IMR-90 (cell line): Measurements from ENCODE around the gene CGNL1. TPM values are rescaled to one million over a fixed set of nuclear protein-coding genes. Genes with fewer than 3 reads are reported as not detected.

Experiments used
- ATAC-seq: fragments of 200-7000 bp; cut with Tn5 transposase; 2 replicates; pipeline ENCODE4 v1.9.1; 2020; ENCODE audit warnings: low read depth, mild to moderate bottlenecking, moderate library complexity
- BruUV-seq: library from RNA; stranded (reverse); fragments of 400-500 nt; replicated peaks from 2 replicates; lab custom pipeline; 2021; lab: Mats Ljungman, UMichigan
- CTCF ChIA-PET: fragments of 300-600 bp; formaldehyde crosslinking; extraction: SDS; loops from one replicate; lab custom pipeline; 2021; ENCODE audit warnings: antibody characterized with exemption; lab: Yijun Ruan, JAX
- POLR2A ChIA-PET: fragments of 300-600 bp; sonication (Branson Sonifier 250); formaldehyde crosslinking; loops from one replicate; lab custom pipeline; 2022; ENCODE audit warnings: antibody characterized with exemption; ENCODE audit not compliant: unreplicated experiment; lab: Charles Lee
- DNase-seq: peaks from one replicate; pipeline ENCODE4 v3.0.0; 2013
- H2AFZ ChIP-seq: replicated peaks from 2 replicates; pipeline ENCODE3; 2013; ENCODE audit warnings: low read length, mild to moderate bottlenecking; ENCODE audit not compliant: poor library complexity
- H2AK5ac ChIP-seq: 2 replicates; pipeline ENCODE4 v1.6.1; 2013; ENCODE audit warnings: low read depth, low read length, inconsistent platforms
- H2AK9ac ChIP-seq: replicated peaks from 2 replicates; pipeline ENCODE3; 2013; ENCODE audit warnings: mild to moderate bottlenecking, low read depth, low read length, moderate library complexity; ENCODE audit not compliant: poor library complexity
- H2BK120ac ChIP-seq: 2 replicates; pipeline ENCODE4 v1.6.1; 2013; ENCODE audit warnings: low read depth, low read length, inconsistent platforms
- H2BK15ac ChIP-seq: 3 replicates; pipeline ENCODE4 v1.6.1; 2013; ENCODE audit warnings: low read depth, low read length, inconsistent platforms
- H2BK20ac ChIP-seq: 2 replicates; pipeline ENCODE4 v1.6.1; 2013; ENCODE audit warnings: low read depth, mild to moderate bottlenecking, inconsistent platforms, low read length, moderate library complexity
- H2BK5ac ChIP-seq: 2 replicates; pipeline ENCODE4 v1.6.1; 2013; ENCODE audit warnings: mild to moderate bottlenecking, low read depth, low read length, inconsistent platforms; ENCODE audit not compliant: poor library complexity, severe bottlenecking
- H3K14ac ChIP-seq: replicated peaks from 2 replicates; pipeline ENCODE4 v1.6.1; 2013; ENCODE audit warnings: low read depth, low read length, inconsistent platforms
- H3K18ac ChIP-seq: 2 replicates; pipeline ENCODE4 v1.6.1; 2013; ENCODE audit warnings: low read depth, low read length, control low read depth
- H3K23ac ChIP-seq: 2 replicates; pipeline ENCODE4 v1.6.1; 2013; ENCODE audit warnings: low read depth, low read length, inconsistent platforms
- H3K27ac ChIP-seq: 2 replicates; pipeline ENCODE4 v1.5.1; 2013; ENCODE audit warnings: mild to moderate bottlenecking, control low read depth, low read length; ENCODE audit not compliant: insufficient read depth
- H3K27me3 ChIP-seq: 2 replicates; pipeline ENCODE4 v1.6.1; 2013; ENCODE audit warnings: low read length; ENCODE audit not compliant: control insufficient read depth, insufficient read depth
- H3K36me3 ChIP-seq: 2 replicates; pipeline ENCODE4 v1.6.1; 2013; ENCODE audit warnings: low read length, mixed read lengths; ENCODE audit not compliant: control insufficient read depth, insufficient read depth
- H3K4ac ChIP-seq: 2 replicates; pipeline ENCODE4 v1.6.1; 2013; ENCODE audit warnings: low read depth, low read length, inconsistent platforms
- H3K4me1 ChIP-seq: 2 replicates; pipeline ENCODE4 v1.6.1; 2013; ENCODE audit warnings: low read length, mixed read lengths; ENCODE audit not compliant: control insufficient read depth, insufficient read depth
- H3K4me2 ChIP-seq: 2 replicates; pipeline ENCODE4 v1.6.1; 2013; ENCODE audit warnings: low read depth, mild to moderate bottlenecking, control low read depth, low read length, moderate library complexity
- H3K4me3 ChIP-seq: 2 replicates; pipeline ENCODE4 v1.5.1; 2013; ENCODE audit warnings: low read depth, mild to moderate bottlenecking, control low read depth, low read length, moderate library complexity; ENCODE audit not compliant: insufficient read depth
- H3K56ac ChIP-seq: 2 replicates; pipeline ENCODE4 v1.6.1; 2013; ENCODE audit warnings: low read length, inconsistent platforms; ENCODE audit not compliant: insufficient read depth; ENCODE audit errors: extremely low read depth
- H3K79me1 ChIP-seq, 2 experiments: 2 replicates each; pipeline ENCODE4 v1.6.1; 2013; ENCODE audit warnings: low read length in 2 of 2, inconsistent platforms in 1 of 2, low read depth in 1 of 2
- H3K9ac ChIP-seq: 2 replicates; pipeline ENCODE4 v1.6.1; 2013; ENCODE audit warnings: low read depth, low read length, control low read depth
- H3K9me1 ChIP-seq: 2 replicates; pipeline ENCODE4 v1.6.1; 2013; ENCODE audit warnings: low read length, inconsistent platforms; ENCODE audit not compliant: insufficient read depth
- H3K9me3 ChIP-seq: 2 replicates; pipeline ENCODE4 v1.6.1; 2013; ENCODE audit warnings: low read length; ENCODE audit not compliant: control insufficient read depth, insufficient read depth
- H4K20me1 ChIP-seq: 2 replicates; pipeline ENCODE4 v1.6.1; 2013; ENCODE audit warnings: low read length, inconsistent platforms; ENCODE audit not compliant: insufficient read depth
- H4K5ac ChIP-seq: 2 replicates; pipeline ENCODE4 v1.6.1; 2013; ENCODE audit warnings: mild to moderate bottlenecking, low read depth, low read length, control low read depth
- H4K8ac ChIP-seq, 2 experiments: 2 replicates each; pipeline ENCODE4 v1.6.1; 2013; ENCODE audit warnings: low read depth in 2 of 2, low read length in 2 of 2, control low read depth in 1 of 2, inconsistent platforms in 1 of 2
- H4K91ac ChIP-seq: 2 replicates; pipeline ENCODE4 v1.6.1; 2013; ENCODE audit warnings: low read depth, low read length, inconsistent platforms; ENCODE audit not compliant: insufficient read depth
- BHLHE40 ChIP-seq: fragments of 150-350 bp; IDR thresholded peaks from 2 replicates; pipeline ENCODE4 v1.6.1; 2016; ENCODE audit warnings: mild to moderate bottlenecking, low read depth, low read length
- CEBPB ChIP-seq: IDR thresholded peaks from 2 replicates; pipeline ENCODE4 v1.6.1; 2012; ENCODE audit warnings: low read depth, low read length, improper control_type of control experiment
- CHD1 ChIP-seq: IDR thresholded peaks from 2 replicates; pipeline ENCODE4 v1.6.1; 2012; ENCODE audit warnings: low read depth, low read length, improper control_type of control experiment
- FOS ChIP-seq: fragments of 150-350 bp; IDR thresholded peaks from 2 replicates; pipeline ENCODE4 v1.6.1; 2016; ENCODE audit warnings: low read depth, low read length
- MAFK ChIP-seq: IDR thresholded peaks from 2 replicates; pipeline ENCODE4 v1.6.1; 2012; ENCODE audit warnings: low read depth, low read length, improper control_type of control experiment
- MAZ ChIP-seq: IDR thresholded peaks from 2 replicates; pipeline ENCODE4 v1.6.1; 2012; ENCODE audit warnings: low read depth, mild to moderate bottlenecking, low read length, improper control_type of control experiment, moderate library complexity, borderline replicate concordance
- MXI1 ChIP-seq: IDR thresholded peaks from 2 replicates; pipeline ENCODE4 v1.6.1; 2012; ENCODE audit warnings: low read depth, mild to moderate bottlenecking, low read length, moderate library complexity, borderline replicate concordance
- NFE2L2 ChIP-seq: fragments of 150-350 bp; IDR thresholded peaks from 2 replicates; pipeline ENCODE4 v1.6.1; 2016; ENCODE audit warnings: low read depth, mild to moderate bottlenecking, low read length
- POLR2A ChIP-seq: IDR thresholded peaks from 2 replicates; pipeline ENCODE4 v1.6.1; 2012; ENCODE audit warnings: mild to moderate bottlenecking, low read depth, low read length
- RAD21 ChIP-seq: IDR thresholded peaks from 2 replicates; pipeline ENCODE4 v1.6.1; 2012; ENCODE audit warnings: low read length, improper control_type of control experiment
- RCOR1 ChIP-seq: IDR thresholded peaks from 2 replicates; pipeline ENCODE4 v1.6.1; 2012; ENCODE audit warnings: mild to moderate bottlenecking, low read length, improper control_type of control experiment; ENCODE audit not compliant: insufficient replicate concordance
- RFX5 ChIP-seq: IDR thresholded peaks from 2 replicates; pipeline ENCODE4 v1.8.0; 2012; ENCODE audit warnings: low read depth, mild to moderate bottlenecking, low read length, moderate library complexity
- SMC3 ChIP-seq: fragments of 150-350 bp; IDR thresholded peaks from 2 replicates; pipeline ENCODE4 v1.6.1; 2016; ENCODE audit warnings: low read depth, mild to moderate bottlenecking, antibody characterized with exemption, low read length, moderate library complexity
- WGBS, 2 experiments: methylation state at CpG; one replicate each; pipeline versions ENCODE4 v1.1.5 to v1.1.7; 2013; ENCODE audit warnings: missing lambda C conversion rate in 2 of 2; ENCODE audit not compliant: insufficient read length in 1 of 2; ENCODE audit errors: extremely low coverage in 2 of 2; 5-methylcytosine and 5-hydroxymethylcytosine counted together
- dilution Hi-C: fragments of 300-500 bp; cut with HindIII; formaldehyde crosslinking; loops from one replicate; pipeline ENCODE4 v1.14.3; 2018; ENCODE audit warnings: low sequenced_read_pairs; ENCODE audit not compliant: unreplicated experiment
- in situ Hi-C: fragments of 300-500 bp; cut with MboI; formaldehyde crosslinking; loops from 3 replicates; pipeline ENCODE4 v1.14.3; 2019; ENCODE audit warnings: low sequenced_read_pairs, inconsistent platforms, mixed read lengths
- intact Hi-C: fragments of 100-400 bp; cut with micrococcal nuclease; formaldehyde crosslinking; loops from 2 replicates; pipeline ENCODE4 v1.10.0; 2022
- polyA plus RNA-seq, 3 experiments: library from polyadenylated mRNA; depleted of rRNA; stranded (reverse); fragments of >200 nt; gene quantifications; 2 replicates each; pipeline ENCODE4 v1.2.3, GENCODE V29; 2012; ENCODE audit warnings: low replicate concordance in 1 of 3
- total RNA-seq: library from RNA; depleted of rRNA; stranded (reverse); fragments of >200 nt; gene quantifications from 2 replicates; pipeline ENCODE4 v1.2.3, GENCODE V29; 2012
- TF ChIP-seq, protein P1 (sequence below): fragments of 150-350 bp; IDR thresholded peaks from 2 replicates; pipeline ENCODE4 v1.6.1; 2016; ENCODE audit warnings: low read depth, mild to moderate bottlenecking, low read length, moderate library complexity, borderline replicate concordance

The CGNL1 gene
- total and polyA plus RNA-seq, 2 of the 4 experiments (the other 2 are of a cell fraction), result 0.07 to 0.18 TPM

DNA sequence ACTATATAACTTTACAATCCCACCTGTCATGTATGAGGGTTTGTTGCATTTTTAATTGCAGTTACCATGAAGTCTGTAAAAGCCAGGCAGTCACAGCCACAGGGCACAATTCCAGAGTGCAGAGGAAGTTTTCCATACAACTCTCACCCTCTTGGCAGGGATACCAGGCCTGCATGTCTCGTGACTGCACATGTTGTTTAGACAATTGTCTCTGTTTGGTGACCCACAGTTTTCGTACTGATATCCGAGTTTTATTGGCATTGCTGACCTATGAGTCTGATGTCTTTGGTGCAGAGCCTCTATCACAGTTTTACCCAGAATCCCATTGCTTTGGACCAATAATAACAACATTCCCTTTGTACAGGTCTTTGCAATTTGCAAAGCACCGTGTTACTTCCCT lies 190.5 kb downstream of the CGNL1 start:
- Histone ChIP-seq H3K4ac (no peak overlapping the region), H4K8ac (no peak overlapping the region), H2BK5ac (no peak overlapping the region), H3K27me3 (peaks cover 15% of the 10 kb centered on the region), H3K27ac (no peak overlapping the region), H3K9me3 (no peaks in the 10 kb centered on the region), H3K23ac (no peak overlapping the region), H3K14ac (no peak overlapping the region), H3K4me3 (no peak overlapping the region), H2AK9ac (no peak overlapping the region), H2AK5ac (no peak overlapping the region), H4K20me1 (no peaks in the 10 kb centered on the region), H3K36me3 (no peaks in the 10 kb centered on the region), H3K9ac (no peak overlapping the region), H2BK15ac (no peak overlapping the region), H3K9me1 (no peaks in the 10 kb centered on the region), H3K4me1 (no peaks in the 10 kb centered on the region), H3K4me2 (no peak overlapping the region), H2AFZ (peak overlapping the region; percentile 33), H2BK120ac (no peak overlapping the region), H2BK20ac (no peak overlapping the region), H4K91ac (no peak overlapping the region), H3K79me1 (no peaks in the 10 kb centered on the region), H3K18ac (no peak overlapping the region), H4K5ac (no peak overlapping the region), H3K56ac (no peak overlapping the region)
- WGBS, 2 experiments, result 8% methylated on average over 2 of the region's 4 CpGs; no CpG with 5 or more reads in 1 of the 2 experiments
- no TSS peak for BruUV-seq
- in situ Hi-C loops (loop anchor here (10.0 kb wide), 1 partner anchor 298 kb away; no protein-coding TSS in a partner anchor), intact Hi-C loops (loop anchor here (10.0 kb wide), 1 partner anchor 508 kb away; no protein-coding TSS in a partner anchor), dilution Hi-C loops (no loop called here)
- no peak for DNase-seq
- no peak for TF ChIP-seq RCOR1
- TF ChIP-seq CEBPB, result no peak
- TF ChIP-seq POLR2A, result no peak
- TF ChIP-seq FOS, result no peak
- no peak for TF ChIP-seq RFX5
- TF ChIP-seq MAZ, result no peak
- no peak for TF ChIP-seq NFE2L2
- no peak for TF ChIP-seq CHD1
- TF ChIP-seq, protein P1, sequence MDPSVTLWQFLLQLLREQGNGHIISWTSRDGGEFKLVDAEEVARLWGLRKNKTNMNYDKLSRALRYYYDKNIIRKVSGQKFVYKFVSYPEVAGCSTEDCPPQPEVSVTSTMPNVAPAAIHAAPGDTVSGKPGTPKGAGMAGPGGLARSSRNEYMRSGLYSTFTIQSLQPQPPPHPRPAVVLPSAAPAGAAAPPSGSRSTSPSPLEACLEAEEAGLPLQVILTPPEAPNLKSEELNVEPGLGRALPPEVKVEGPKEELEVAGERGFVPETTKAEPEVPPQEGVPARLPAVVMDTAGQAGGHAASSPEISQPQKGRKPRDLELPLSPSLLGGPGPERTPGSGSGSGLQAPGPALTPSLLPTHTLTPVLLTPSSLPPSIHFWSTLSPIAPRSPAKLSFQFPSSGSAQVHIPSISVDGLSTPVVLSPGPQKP, result no peak
- TF ChIP-seq RAD21, result no peak
- TF ChIP-seq MAFK, result no peak
- no peak for TF ChIP-seq BHLHE40
- TF ChIP-seq SMC3, result no peak
- no peak for TF ChIP-seq MXI1
- ATAC-seq, result no peak
- ChIA-PET POLR2A (no interaction called here), CTCF (no interaction called here)
